COLO829 (cell line): ENCODE measurements around the gene TIMM21.
A peak's percentile ranks its signal among the peaks of the same experiment; 100 is the strongest.

ENCODE experiments used
- DNase-seq: peaks from one replicate; pipeline ENCODE4 v3.0.0; 2012; ENCODE audit warnings: low spot score

The TIMM21 gene

GRCh38 chr18:74191577-74191976 is 43.3 kb downstream of the TIMM21 start:
- DNase-seq = no peak

GRCh38 chr18:74194691-74195090 is 46.4 kb downstream of the TIMM21 start:
- DNase-seq = no peak

GRCh38 chr18:74196220-74197119 is 48.1 kb downstream of the TIMM21 start:
- peak; percentile 78 for DNase-seq

- DNase-seq = no peak
These were observed 49.5 kb downstream of the TIMM21 start for GRCh38 chr18:74197705-74198341.

GRCh38 chr18:74198453-74198852 is 50.1 kb downstream of the TIMM21 start:
- DNase-seq = no peak

- DNase-seq = no peak
These were observed 52.5 kb downstream of the TIMM21 start for GRCh38 chr18:74200780-74201179.

GRCh38 chr18:74203811-74204210 is 55.5 kb downstream of the TIMM21 start:
- DNase-seq = no peak

GRCh38 chr18:74204526-74205152 is 56.3 kb downstream of the TIMM21 start:
- DNase-seq = no peak
